H1 (cell line): ENCODE measurements around the gene MEGF11. TPM values are rescaled to one million over a fixed set of nuclear protein-coding genes. Genes with fewer than 3 reads are reported as not detected.
A peak's percentile ranks its signal among the peaks of the same experiment; 100 is the strongest.

Source experiments
- CTCF ChIA-PET: fragments of 300-600 bp; sonication (Branson Sonifier 250); formaldehyde crosslinking; loops from one replicate; lab custom pipeline; 2021; ENCODE audit not compliant: partially characterized antibody; lab: Charles Lee
- POLR2A ChIA-PET: fragments of 300-600 bp; sonication (Branson Sonifier 250); formaldehyde crosslinking; loops from one replicate; lab custom pipeline; 2021; ENCODE audit warnings: inconsistent platforms; ENCODE audit not compliant: partially characterized antibody; lab: Charles Lee
- DNase-seq, 2 experiments: peaks; one replicate each; pipeline versions ENCODE4 v3.0.0 to v3.0.0-alpha.2; 2010 to 2022; ENCODE audit warnings: low spot score in 2 of 2, low read depth in 1 of 2, mixed read lengths in 1 of 2
- FAIRE-seq: peaks from 2 replicates; lab custom pipeline; 2011; peaks lifted over from hg19 to GRCh38; lab: Jason Lieb, UNC
- H2AFZ ChIP-seq: 2 replicates; pipeline ENCODE4 v1.8.1; 2012; ENCODE audit warnings: low read length, inconsistent platforms
- H2AK5ac ChIP-seq: 2 replicates; pipeline ENCODE4 v1.6.1; 2013; ENCODE audit warnings: low read depth, low read length
- H2BK120ac ChIP-seq: replicated peaks from 2 replicates; pipeline ENCODE3; 2013; ENCODE audit warnings: low read depth, low read length, inconsistent platforms
- H2BK12ac ChIP-seq: 2 replicates; pipeline ENCODE4 v1.6.1; 2013; ENCODE audit warnings: low read depth, low read length
- H2BK15ac ChIP-seq: 2 replicates; pipeline ENCODE4 v1.6.1; 2013; ENCODE audit warnings: low read length
- H2BK20ac ChIP-seq: 2 replicates; pipeline ENCODE4 v1.6.1; 2013; ENCODE audit warnings: low read length
- H2BK5ac ChIP-seq: 2 replicates; pipeline ENCODE4 v1.6.1; 2013; ENCODE audit warnings: low read depth, low read length
- H3K14ac ChIP-seq: 2 replicates; pipeline ENCODE4 v1.6.1; 2013; ENCODE audit warnings: inconsistent platforms; ENCODE audit not compliant: insufficient read length
- H3K18ac ChIP-seq: 2 replicates; pipeline ENCODE4 v1.6.1; 2013; ENCODE audit warnings: low read length; ENCODE audit errors: extremely low read depth
- H3K23ac ChIP-seq: 2 replicates; pipeline ENCODE4 v1.6.1; 2013; ENCODE audit warnings: inconsistent platforms; ENCODE audit not compliant: insufficient read length
- H3K23me2 ChIP-seq: 2 replicates; pipeline ENCODE4 v1.6.1; 2013; ENCODE audit warnings: low read depth, low read length
- H3K27ac ChIP-seq: 2 replicates; pipeline ENCODE4 v1.6.1; 2011; ENCODE audit warnings: low read depth, low read length, inconsistent platforms
- H3K27me3 ChIP-seq, 4 experiments: replicated peaks in 1 of 4; 1 replicate in 1 of 4; 2 replicates in 3 of 4; pipeline versions ENCODE4 v1.6.1 to v1.8.1; 2011 to 2013; ENCODE audit warnings: low read length in 3 of 4, mild to moderate bottlenecking in 3 of 4, inconsistent platforms in 2 of 4, mixed read lengths in 2 of 4, moderate library complexity in 1 of 4; ENCODE audit not compliant: control insufficient read depth in 3 of 4, insufficient read depth in 3 of 4; ENCODE audit errors: extremely low read depth in 1 of 4
- H3K36me3 ChIP-seq, 4 experiments: 2 replicates each; pipeline versions ENCODE4 v1.6.1 to v1.8.1; 2011 to 2013; ENCODE audit warnings: mild to moderate bottlenecking in 4 of 4, low read length in 3 of 4, moderate library complexity in 2 of 4, control low read depth in 1 of 4, inconsistent platforms in 1 of 4; ENCODE audit not compliant: insufficient read depth in 4 of 4, control insufficient read depth in 2 of 4
- H3K4ac ChIP-seq: replicated peaks from 2 replicates; pipeline ENCODE3; 2013; ENCODE audit warnings: low read length, low read depth, mixed read lengths, inconsistent platforms; ENCODE audit not compliant: insufficient read length
- H3K4me1 ChIP-seq, 4 experiments: replicated peaks in 1 of 4; 1 replicate in 1 of 4; 2 replicates in 3 of 4; pipeline versions ENCODE4 v1.6.1 to v1.8.1; 2011 to 2013; ENCODE audit warnings: low read length in 3 of 4, inconsistent platforms in 2 of 4, mixed read lengths in 1 of 4; ENCODE audit not compliant: insufficient read depth in 4 of 4, control insufficient read depth in 3 of 4
- H3K4me2 ChIP-seq, 2 experiments: 2 replicates each; pipeline versions ENCODE4 v1.6.1 to v1.8.1; 2011 to 2013; ENCODE audit warnings: low read depth in 2 of 2, low read length in 2 of 2, control low read depth in 1 of 2, inconsistent platforms in 1 of 2, mild to moderate bottlenecking in 1 of 2; ENCODE audit not compliant: insufficient read depth in 1 of 2
- H3K4me3 ChIP-seq, 4 experiments: fragments of 200-600, 300-600 bp in 1 of 4; sonication (generic), shearing (Covaris generic), sonication (Bioruptor Twin) in 1 of 4; 2 replicates each; pipeline versions ENCODE4 v1.5.1 to v1.8.1; 2011 to 2016; ENCODE audit warnings: low read length in 4 of 4, low read depth in 3 of 4, control low read depth in 2 of 4, inconsistent platforms in 2 of 4, mild to moderate bottlenecking in 2 of 4, mixed read lengths in 1 of 4, moderate library complexity in 1 of 4; ENCODE audit not compliant: insufficient read depth in 2 of 4; ENCODE audit errors: extremely low read depth in 1 of 4
- H3K56ac ChIP-seq: replicated peaks from 2 replicates; pipeline ENCODE3; 2013; ENCODE audit warnings: low read depth, mild to moderate bottlenecking, mixed read lengths, low read length, inconsistent platforms; ENCODE audit not compliant: insufficient read length
- H3K79me1 ChIP-seq: 2 replicates; pipeline ENCODE4 v1.6.1; 2013; ENCODE audit warnings: low read depth, low read length, control low read depth
- H3K79me2 ChIP-seq, 2 experiments: 2 replicates each; pipeline versions ENCODE4 v1.6.1 to v1.8.1; 2012 to 2013; ENCODE audit warnings: low read length in 2 of 2, mild to moderate bottlenecking in 2 of 2, inconsistent platforms in 1 of 2; ENCODE audit not compliant: insufficient read depth in 2 of 2, control insufficient read depth in 1 of 2
- H3K9ac ChIP-seq, 4 experiments: replicated peaks in 1 of 4; 1 replicate in 1 of 4; 2 replicates in 3 of 4; pipeline versions ENCODE4 v1.6.1 to v1.8.1; 2011 to 2013; ENCODE audit warnings: low read depth in 3 of 4, low read length in 3 of 4, control low read depth in 2 of 4, mild to moderate bottlenecking in 2 of 4, moderate library complexity in 2 of 4, inconsistent platforms in 1 of 4; ENCODE audit errors: extremely low read depth in 1 of 4
- H3K9me3 ChIP-seq, 2 experiments: 2 replicates each; pipeline versions ENCODE4 v1.6.1 to v1.8.1; 2012 to 2013; ENCODE audit warnings: mild to moderate bottlenecking in 2 of 2, moderate library complexity in 2 of 2, control low read depth in 1 of 2, inconsistent platforms in 1 of 2, low read depth in 1 of 2, low read length in 1 of 2, mixed read lengths in 1 of 2; ENCODE audit not compliant: insufficient read depth in 2 of 2
- H4K20me1 ChIP-seq, 2 experiments: replicated peaks in 1 of 2; 2 replicates each; pipeline versions ENCODE3 to v1.8.1; 2011 to 2013; ENCODE audit warnings: inconsistent platforms in 2 of 2, low read length in 2 of 2, mild to moderate bottlenecking in 1 of 2; ENCODE audit not compliant: insufficient read depth in 2 of 2, control insufficient read depth in 1 of 2
- H4K5ac ChIP-seq: 2 replicates; pipeline ENCODE4 v1.6.1; 2013; ENCODE audit warnings: low read length, low read depth, mixed read lengths, inconsistent platforms; ENCODE audit not compliant: insufficient read length
- H4K8ac ChIP-seq: 2 replicates; pipeline ENCODE4 v1.8.0; 2013; ENCODE audit warnings: mild to moderate bottlenecking, moderate library complexity, low read length, inconsistent platforms; ENCODE audit not compliant: insufficient read depth; ENCODE audit errors: extremely low read depth
- H4K91ac ChIP-seq: replicated peaks from 2 replicates; pipeline ENCODE3; 2013; ENCODE audit warnings: low read length, mixed read lengths, inconsistent platforms; ENCODE audit not compliant: insufficient read length
- GTF2F1 ChIP-seq: IDR thresholded peaks from 2 replicates; pipeline ENCODE4 v1.6.1; 2012; ENCODE audit warnings: low read depth, low read length, improper control_type of control experiment, borderline replicate concordance
- KDM5A ChIP-seq: fragments of 200-600 bp; IDR thresholded peaks from 2 replicates; pipeline ENCODE4 v1.7.1; 2012; ENCODE audit warnings: mild to moderate bottlenecking, low read length, inconsistent platforms, mixed read lengths
- MAFK ChIP-seq: IDR thresholded peaks from 2 replicates; pipeline ENCODE4 v1.6.1; 2012; ENCODE audit warnings: low read depth, mild to moderate bottlenecking, improper control_type of control experiment, low read length
- MAX ChIP-seq: IDR thresholded peaks from 2 replicates; pipeline ENCODE4 v1.6.1; 2012; ENCODE audit warnings: inconsistent platforms
- SIX5 ChIP-seq: IDR thresholded peaks from 2 replicates; pipeline ENCODE4 v1.6.1; 2011; ENCODE audit warnings: mild to moderate bottlenecking, low read depth, low read length
- TCF12 ChIP-seq: IDR thresholded peaks from 2 replicates; pipeline ENCODE4 v1.6.1; 2011; ENCODE audit warnings: low read depth, mild to moderate bottlenecking, low read length
- WGBS, 2 experiments: shearing (Covaris generic) in 1 of 2; methylation state at CpG; one replicate each; pipeline versions ENCODE4 v1.1.6 to v1.1.7; 2013 to 2015; ENCODE audit warnings: low lambda C conversion rate in 2 of 2, mixed read lengths in 2 of 2, inconsistent platforms in 1 of 2, low coverage in 1 of 2, missing lambda C conversion rate in 1 of 2; ENCODE audit not compliant: insufficient replicate concordance in 2 of 2, insufficient coverage in 1 of 2, insufficient read length in 1 of 2; ENCODE audit errors: extremely low coverage in 1 of 2, missing lambda C conversion rate in 1 of 2; 5-methylcytosine and 5-hydroxymethylcytosine counted together
- polyA plus RNA-seq, 7 experiments: library from polyadenylated mRNA; depleted of rRNA in 3 of 7; stranded (reverse) in 5 of 7; unstranded in 2 of 7; fragments of >200 nt in 5 of 7; fragments of 200-250 nt in 2 of 7; gene quantifications; 1 replicate in 5 of 7; 2 replicates in 1 of 7; 4 replicates in 1 of 7; pipeline versions ENCODE4 v1.2.1 to v1.2.3, GENCODE V29; 2011 to 2013; ENCODE audit warnings: missing spikeins in 2 of 7, mixed read lengths in 2 of 7
- total RNA-seq: library from RNA; stranded (reverse); fragmentation: NEBNext Ultra II Directional; extraction: Animal tissue kit (Norgen Biotek cat#: 25700); gene quantifications from 2 replicates; pipeline ENCODE4 v1.2.1, GENCODE V29; 2021

Gene MEGF11
- total and polyA plus RNA-seq, 2 of the 8 experiments (the other 6 are each of a cell fraction or from before 2014, with no cell fraction given): 4.4 to 4.8 TPM

- no peak overlapping the region for H2BK120ac ChIP-seq
- 91% methylated on average over 4 of the region's 6 CpGs; no CpG with 5 or more reads in 1 of the 2 experiments for WGBS, 2 experiments
- H4K91ac ChIP-seq: no peak overlapping the region
- H3K23ac ChIP-seq: no peak overlapping the region
- no peaks in the 10 kb centered on the region for H3K79me2 ChIP-seq
- H3K4ac ChIP-seq: no peak overlapping the region
- H3K56ac ChIP-seq: no peak overlapping the region
- H3K4me1 ChIP-seq: peaks cover 21 to 44% (median 27%) of the 10 kb centered on the region in 4 experiments
- H2BK12ac ChIP-seq: peak overlapping the region; percentile 52; the same call in 1 of the 2 replicates
- H3K18ac ChIP-seq: peak overlapping the region; percentile 16
- no peak overlapping the region for H2BK20ac ChIP-seq
- H2AK5ac ChIP-seq: no peak overlapping the region
- ChIA-PET POLR2A (no interaction called here), CTCF (interaction anchor here (0.9 to 1.3 kb wide), 2 partner anchors 42 to 67 kb away, joined by 3 read pairs; no protein-coding TSS in a partner anchor)
- H2AFZ ChIP-seq: no peak overlapping the region
- H3K4me3 ChIP-seq: no peak overlapping the region
- no peak overlapping the region for H3K27ac ChIP-seq
- H2BK5ac ChIP-seq: peak overlapping the region; percentile 40; the same call in 1 of the 2 replicates
- no peaks in the 10 kb centered on the region for H3K36me3 ChIP-seq
- H3K79me1 ChIP-seq: no peaks in the 10 kb centered on the region
- no peak overlapping the region for H3K9ac ChIP-seq
- no peak overlapping the region for H4K8ac ChIP-seq
- H3K14ac ChIP-seq: no peak overlapping the region
- H3K23me2 ChIP-seq: no peaks in the 10 kb centered on the region
- H2BK15ac ChIP-seq: 0 out of 2 replicates have a peak overlapping the region, but pooled peaks have one; percentile 76
- no peaks in the 10 kb centered on the region for H3K27me3 ChIP-seq
- H3K9me3 ChIP-seq: no peaks in the 10 kb centered on the region
- FAIRE-seq: no peak
- H4K5ac ChIP-seq: no peak overlapping the region
- no peak overlapping the region; a peak in 1 of 4 replicates for H3K4me2 ChIP-seq
- no peak for DNase-seq
- H4K20me1 ChIP-seq: no peaks in the 10 kb centered on the region
- TF ChIP-seq KDM5A: no peak
- TF ChIP-seq GTF2F1: no peak
- TF ChIP-seq MAX: no peak
- TF ChIP-seq TCF12: no peak
- TF ChIP-seq MAFK: no peak
- no peak for TF ChIP-seq SIX5
Measured at GRCh38 chr15:66184492-66184891, 69.1 kb downstream of the MEGF11 start.
